HG02610 (cell line): ENCODE results near the gene DPPA5.
"Not testable (repeated sequence)": the region's sequence is repeated elsewhere in the genome, so short reads cannot be mapped to it uniquely, and the experiment has no call there.

Experiments used
- ATAC-seq: cut with Tn5 transposase; IDR thresholded peaks from one replicate; pipeline ENCODE4 v1.9.1; 2021; ENCODE audit warnings: mild to moderate bottlenecking, moderate library complexity; ENCODE audit not compliant: unreplicated experiment

Gene DPPA5

GRCh38 chr6:73303773-73304172, 50.3 kb downstream of the DPPA5 start:
- ATAC-seq, result not testable (repeated sequence)
